Panc1 (cell line): ENCODE measurements around the gene KCNIP4.

Experiments
- CTCF ChIP-seq: fragments of 450-650 bp; IDR thresholded peaks from 2 replicates; pipeline ENCODE4 v1.5.1; 2017; ENCODE audit warnings: mild to moderate bottlenecking
- POLR2AphosphoS5 ChIP-seq: IDR thresholded peaks from 2 replicates; pipeline ENCODE4 v1.6.1; 2012; ENCODE audit warnings: mild to moderate bottlenecking, low read depth, low read length, moderate library complexity
- SIN3A ChIP-seq: IDR thresholded peaks from 2 replicates; pipeline ENCODE4 v1.6.1; 2012; ENCODE audit warnings: low read depth, mild to moderate bottlenecking, low read length, moderate library complexity, borderline replicate concordance; ENCODE audit not compliant: insufficient read depth

DNA sequence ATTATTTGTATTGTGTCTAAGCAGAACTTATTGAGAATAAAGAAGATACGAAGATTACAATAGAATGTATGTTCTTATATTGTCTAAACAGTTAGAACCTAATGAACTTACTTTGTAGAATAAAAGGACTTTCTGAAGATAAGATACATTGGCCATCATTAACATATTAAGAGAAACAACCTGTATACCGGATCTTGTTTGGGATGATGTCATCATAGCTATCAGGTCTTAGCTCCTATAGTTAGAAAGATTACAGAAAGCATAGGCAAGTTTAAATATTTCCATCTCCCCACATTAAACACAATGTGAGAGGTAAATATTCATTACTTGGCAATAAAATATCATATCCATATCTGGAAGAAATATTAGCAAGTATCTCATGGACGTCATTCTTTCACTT, 966.0 kb downstream of the KCNIP4 start:
- TF ChIP-seq POLR2AphosphoS5 (no peak), CTCF (no peak), SIN3A (no peak)
